H1 (cell line): ENCODE data around the gene IGFBP4. TPM values are rescaled to one million over a fixed set of nuclear protein-coding genes. Genes with fewer than 3 reads are reported as not detected.

Experiments
- CTCF ChIA-PET: fragments of 300-600 bp; sonication (Branson Sonifier 250); formaldehyde crosslinking; loops from one replicate; lab custom pipeline; 2021; ENCODE audit not compliant: partially characterized antibody; lab: Charles Lee
- POLR2A ChIA-PET: fragments of 300-600 bp; sonication (Branson Sonifier 250); formaldehyde crosslinking; loops from one replicate; lab custom pipeline; 2021; ENCODE audit warnings: inconsistent platforms; ENCODE audit not compliant: partially characterized antibody; lab: Charles Lee
- DNase-seq, 2 experiments: peaks; one replicate each; pipeline versions ENCODE4 v3.0.0 to v3.0.0-alpha.2; 2010 to 2022; ENCODE audit warnings: low spot score in 2 of 2, low read depth in 1 of 2, mixed read lengths in 1 of 2
- FAIRE-seq: peaks from 2 replicates; lab custom pipeline; 2011; peaks lifted over from hg19 to GRCh38; lab: Jason Lieb, UNC
- H2AFZ ChIP-seq: 2 replicates; pipeline ENCODE4 v1.8.1; 2012; ENCODE audit warnings: low read length, inconsistent platforms
- H2AK5ac ChIP-seq: 2 replicates; pipeline ENCODE4 v1.6.1; 2013; ENCODE audit warnings: low read depth, low read length
- H2BK120ac ChIP-seq: replicated peaks from 2 replicates; pipeline ENCODE3; 2013; ENCODE audit warnings: low read depth, low read length, inconsistent platforms
- H2BK12ac ChIP-seq: 2 replicates; pipeline ENCODE4 v1.6.1; 2013; ENCODE audit warnings: low read depth, low read length
- H2BK15ac ChIP-seq: 2 replicates; pipeline ENCODE4 v1.6.1; 2013; ENCODE audit warnings: low read length
- H2BK20ac ChIP-seq: 2 replicates; pipeline ENCODE4 v1.6.1; 2013; ENCODE audit warnings: low read length
- H2BK5ac ChIP-seq: 2 replicates; pipeline ENCODE4 v1.6.1; 2013; ENCODE audit warnings: low read depth, low read length
- H3K14ac ChIP-seq: 2 replicates; pipeline ENCODE4 v1.6.1; 2013; ENCODE audit warnings: inconsistent platforms; ENCODE audit not compliant: insufficient read length
- H3K18ac ChIP-seq: 2 replicates; pipeline ENCODE4 v1.6.1; 2013; ENCODE audit warnings: low read length; ENCODE audit errors: extremely low read depth
- H3K23ac ChIP-seq: 2 replicates; pipeline ENCODE4 v1.6.1; 2013; ENCODE audit warnings: inconsistent platforms; ENCODE audit not compliant: insufficient read length
- H3K23me2 ChIP-seq: 2 replicates; pipeline ENCODE4 v1.6.1; 2013; ENCODE audit warnings: low read depth, low read length
- H3K27ac ChIP-seq: 2 replicates; pipeline ENCODE4 v1.6.1; 2011; ENCODE audit warnings: low read depth, low read length, inconsistent platforms
- H3K27me3 ChIP-seq, 4 experiments: replicated peaks in 1 of 4; 1 replicate in 1 of 4; 2 replicates in 3 of 4; pipeline versions ENCODE4 v1.6.1 to v1.8.1; 2011 to 2013; ENCODE audit warnings: low read length in 3 of 4, mild to moderate bottlenecking in 3 of 4, inconsistent platforms in 2 of 4, mixed read lengths in 2 of 4, moderate library complexity in 1 of 4; ENCODE audit not compliant: control insufficient read depth in 3 of 4, insufficient read depth in 3 of 4; ENCODE audit errors: extremely low read depth in 1 of 4
- H3K36me3 ChIP-seq, 4 experiments: 2 replicates each; pipeline versions ENCODE4 v1.6.1 to v1.8.1; 2011 to 2013; ENCODE audit warnings: mild to moderate bottlenecking in 4 of 4, low read length in 3 of 4, moderate library complexity in 2 of 4, control low read depth in 1 of 4, inconsistent platforms in 1 of 4; ENCODE audit not compliant: insufficient read depth in 4 of 4, control insufficient read depth in 2 of 4
- H3K4ac ChIP-seq: replicated peaks from 2 replicates; pipeline ENCODE3; 2013; ENCODE audit warnings: low read length, low read depth, mixed read lengths, inconsistent platforms; ENCODE audit not compliant: insufficient read length
- H3K4me1 ChIP-seq, 4 experiments: replicated peaks in 1 of 4; 1 replicate in 1 of 4; 2 replicates in 3 of 4; pipeline versions ENCODE4 v1.6.1 to v1.8.1; 2011 to 2013; ENCODE audit warnings: low read length in 3 of 4, inconsistent platforms in 2 of 4, mixed read lengths in 1 of 4; ENCODE audit not compliant: insufficient read depth in 4 of 4, control insufficient read depth in 3 of 4
- H3K4me2 ChIP-seq, 2 experiments: 2 replicates each; pipeline versions ENCODE4 v1.6.1 to v1.8.1; 2011 to 2013; ENCODE audit warnings: low read depth in 2 of 2, low read length in 2 of 2, control low read depth in 1 of 2, inconsistent platforms in 1 of 2, mild to moderate bottlenecking in 1 of 2; ENCODE audit not compliant: insufficient read depth in 1 of 2
- H3K4me3 ChIP-seq, 4 experiments: fragments of 200-600, 300-600 bp in 1 of 4; sonication (generic), shearing (Covaris generic), sonication (Bioruptor Twin) in 1 of 4; 2 replicates each; pipeline versions ENCODE4 v1.5.1 to v1.8.1; 2011 to 2016; ENCODE audit warnings: low read length in 4 of 4, low read depth in 3 of 4, control low read depth in 2 of 4, inconsistent platforms in 2 of 4, mild to moderate bottlenecking in 2 of 4, mixed read lengths in 1 of 4, moderate library complexity in 1 of 4; ENCODE audit not compliant: insufficient read depth in 2 of 4; ENCODE audit errors: extremely low read depth in 1 of 4
- H3K56ac ChIP-seq: replicated peaks from 2 replicates; pipeline ENCODE3; 2013; ENCODE audit warnings: low read depth, mild to moderate bottlenecking, mixed read lengths, low read length, inconsistent platforms; ENCODE audit not compliant: insufficient read length
- H3K79me1 ChIP-seq: 2 replicates; pipeline ENCODE4 v1.6.1; 2013; ENCODE audit warnings: low read depth, low read length, control low read depth
- H3K79me2 ChIP-seq, 2 experiments: 2 replicates each; pipeline versions ENCODE4 v1.6.1 to v1.8.1; 2012 to 2013; ENCODE audit warnings: low read length in 2 of 2, mild to moderate bottlenecking in 2 of 2, inconsistent platforms in 1 of 2; ENCODE audit not compliant: insufficient read depth in 2 of 2, control insufficient read depth in 1 of 2
- H3K9ac ChIP-seq, 4 experiments: replicated peaks in 1 of 4; 1 replicate in 1 of 4; 2 replicates in 3 of 4; pipeline versions ENCODE4 v1.6.1 to v1.8.1; 2011 to 2013; ENCODE audit warnings: low read depth in 3 of 4, low read length in 3 of 4, control low read depth in 2 of 4, mild to moderate bottlenecking in 2 of 4, moderate library complexity in 2 of 4, inconsistent platforms in 1 of 4; ENCODE audit errors: extremely low read depth in 1 of 4
- H3K9me3 ChIP-seq, 2 experiments: 2 replicates each; pipeline versions ENCODE4 v1.6.1 to v1.8.1; 2012 to 2013; ENCODE audit warnings: mild to moderate bottlenecking in 2 of 2, moderate library complexity in 2 of 2, control low read depth in 1 of 2, inconsistent platforms in 1 of 2, low read depth in 1 of 2, low read length in 1 of 2, mixed read lengths in 1 of 2; ENCODE audit not compliant: insufficient read depth in 2 of 2
- H4K20me1 ChIP-seq, 2 experiments: replicated peaks in 1 of 2; 2 replicates each; pipeline versions ENCODE3 to v1.8.1; 2011 to 2013; ENCODE audit warnings: inconsistent platforms in 2 of 2, low read length in 2 of 2, mild to moderate bottlenecking in 1 of 2; ENCODE audit not compliant: insufficient read depth in 2 of 2, control insufficient read depth in 1 of 2
- H4K5ac ChIP-seq: 2 replicates; pipeline ENCODE4 v1.6.1; 2013; ENCODE audit warnings: low read length, low read depth, mixed read lengths, inconsistent platforms; ENCODE audit not compliant: insufficient read length
- H4K8ac ChIP-seq: 2 replicates; pipeline ENCODE4 v1.8.0; 2013; ENCODE audit warnings: mild to moderate bottlenecking, moderate library complexity, low read length, inconsistent platforms; ENCODE audit not compliant: insufficient read depth; ENCODE audit errors: extremely low read depth
- H4K91ac ChIP-seq: replicated peaks from 2 replicates; pipeline ENCODE3; 2013; ENCODE audit warnings: low read length, mixed read lengths, inconsistent platforms; ENCODE audit not compliant: insufficient read length
- CBX5 ChIP-seq: fragments of 300-800, 300-1000 bp; sonication (generic); IDR thresholded peaks from 2 replicates; pipeline ENCODE4 v1.7.1; 2016; ENCODE audit warnings: antibody characterized with exemption, low read length, low read depth
- CTCF ChIP-seq, 3 experiments: IDR thresholded peaks; 1 replicate in 2 of 3; 2 replicates in 1 of 3; pipeline versions ENCODE4 v1.5.1 to v1.6.1; 2011; ENCODE audit warnings: low read length in 3 of 3, mild to moderate bottlenecking in 3 of 3, inconsistent platforms in 2 of 3, low read depth in 1 of 3, moderate library complexity in 1 of 3; ENCODE audit not compliant: insufficient read depth in 1 of 3; ENCODE audit errors: control extremely low read depth in 1 of 3
- KDM1A ChIP-seq: fragments of 200-600, 300-600 bp; sonication (generic); IDR thresholded peaks from 2 replicates; pipeline ENCODE4 v1.7.1; 2016; ENCODE audit warnings: mild to moderate bottlenecking, low read length, borderline replicate concordance
- MAFK ChIP-seq: IDR thresholded peaks from 2 replicates; pipeline ENCODE4 v1.6.1; 2012; ENCODE audit warnings: low read depth, mild to moderate bottlenecking, improper control_type of control experiment, low read length
- MAX ChIP-seq: IDR thresholded peaks from 2 replicates; pipeline ENCODE4 v1.6.1; 2012; ENCODE audit warnings: inconsistent platforms
- NANOG ChIP-seq: IDR thresholded peaks from 2 replicates; pipeline ENCODE4 v1.6.1; 2011; ENCODE audit warnings: low read length, low read depth, mild to moderate bottlenecking, inconsistent platforms; ENCODE audit not compliant: insufficient read depth, poor library complexity, severe bottlenecking
- POLR2A ChIP-seq, 2 experiments: IDR thresholded peaks; 1 replicate in 1 of 2; 2 replicates in 1 of 2; pipeline ENCODE4 v1.6.1; 2011; ENCODE audit warnings: low read depth in 2 of 2, low read length in 2 of 2, mild to moderate bottlenecking in 2 of 2; ENCODE audit errors: control extremely low read depth in 1 of 2
- RFX5 ChIP-seq: IDR thresholded peaks from 2 replicates; pipeline ENCODE4 v1.6.1; 2011; ENCODE audit warnings: low read depth, low read length, improper control_type of control experiment, borderline replicate concordance
- TBP ChIP-seq: IDR thresholded peaks from 2 replicates; pipeline ENCODE4 v1.6.1; 2011; ENCODE audit warnings: low read depth, low read length, improper control_type of control experiment
- WGBS, 2 experiments: shearing (Covaris generic) in 1 of 2; methylation state at CpG; one replicate each; pipeline versions ENCODE4 v1.1.6 to v1.1.7; 2013 to 2015; ENCODE audit warnings: low lambda C conversion rate in 2 of 2, mixed read lengths in 2 of 2, inconsistent platforms in 1 of 2, low coverage in 1 of 2, missing lambda C conversion rate in 1 of 2; ENCODE audit not compliant: insufficient replicate concordance in 2 of 2, insufficient coverage in 1 of 2, insufficient read length in 1 of 2; ENCODE audit errors: extremely low coverage in 1 of 2, missing lambda C conversion rate in 1 of 2; 5-methylcytosine and 5-hydroxymethylcytosine counted together
- polyA plus RNA-seq, 7 experiments: library from polyadenylated mRNA; depleted of rRNA in 3 of 7; stranded (reverse) in 5 of 7; unstranded in 2 of 7; fragments of >200 nt in 5 of 7; fragments of 200-250 nt in 2 of 7; gene quantifications; 1 replicate in 5 of 7; 2 replicates in 1 of 7; 4 replicates in 1 of 7; pipeline versions ENCODE4 v1.2.1 to v1.2.3, GENCODE V29; 2011 to 2013; ENCODE audit warnings: missing spikeins in 2 of 7, mixed read lengths in 2 of 7
- total RNA-seq: library from RNA; stranded (reverse); fragmentation: NEBNext Ultra II Directional; extraction: Animal tissue kit (Norgen Biotek cat#: 25700); gene quantifications from 2 replicates; pipeline ENCODE4 v1.2.1, GENCODE V29; 2021

The IGFBP4 gene
- total and polyA plus RNA-seq, 2 of the 8 experiments (the other 6 are each of a cell fraction or from before 2014, with no cell fraction given): 85.5 to 105 TPM

- Histone ChIP-seq H3K14ac (no peak overlapping the region), H4K5ac (no peak overlapping the region), H3K4me2 (peak overlapping the region; percentile 13 to 47; a peak in 2 of 4 replicates), H3K79me1 (no peaks in the 10 kb centered on the region), H3K27ac (no peak overlapping the region), H3K36me3 (no peaks in the 10 kb centered on the region), H2BK120ac (peak overlapping the region; percentile 81), H3K4me1 (peaks cover 5 to 18% (median 7%) of the 10 kb centered on the region in 4 experiments; a peak in 6 of 7 replicates), H2AK5ac (no peak overlapping the region), H3K4me3 (peak overlapping the region in 1 of 4 experiments; percentile 10; a peak in 2 of 8 replicates), H3K18ac (peak overlapping the region; percentile 90), H4K8ac (peak overlapping the region; percentile 11; the same call in 1 of the 2 replicates), H3K56ac (no peak overlapping the region), H4K20me1 (no peaks in the 10 kb centered on the region), H3K23me2 (peaks cover 3% of the 10 kb centered on the region; the same call in 1 of the 2 replicates), H3K79me2 (no peaks in the 10 kb centered on the region), H3K9ac (no peak overlapping the region), H2BK5ac (peak overlapping the region; percentile 83; the same call in 1 of the 2 replicates), H2BK15ac (peak overlapping the region; percentile 92; the same call in 1 of the 2 replicates), H3K23ac (no peak overlapping the region), H2AFZ (peak overlapping the region; percentile 18; the same call in 1 of the 2 replicates), H4K91ac (peak overlapping the region; percentile 82), H2BK12ac (peak overlapping the region; percentile 55; the same call in 1 of the 2 replicates), H3K4ac (no peak overlapping the region), H2BK20ac (peak overlapping the region; percentile 97; the same call in 1 of the 2 replicates), H3K27me3 (no peaks in the 10 kb centered on the region), H3K9me3 (no peaks in the 10 kb centered on the region)
- peak in 1 of 2 experiments; percentile 89 for DNase-seq
- FAIRE-seq: no peak
- POLR2A ChIA-PET: interaction anchor here (1.0 to 1.6 kb wide), 6 partner anchors 9 to 43 kb away, joined by 3 to 14 read pairs (median 3); no protein-coding TSS in a partner anchor
- 41% methylated on average over 16 of the region's 17 CpGs; no CpG with 5 or more reads in 1 of the 2 experiments for WGBS, 2 experiments
- CTCF ChIA-PET: interaction anchor here (1.2 to 7.6 kb wide), 10 partner anchors 9 to 66 kb away, joined by 3 to 46 read pairs (median 5); no protein-coding TSS in a partner anchor
- TF ChIP-seq POLR2A (IDR thresholded peaks at IDR 0.05; ENCODE audit: control extremely low read depth in 1 of 2, low read depth in 2 of 2, low read length in 2 of 2): no peak
- no peak for TF ChIP-seq NANOG
- TF ChIP-seq RFX5: no peak
- TF ChIP-seq MAX: no peak
- no peak for TF ChIP-seq MAFK
- peak in 1 of 3 experiments; percentile 21; a peak in 2 of 4 replicates for TF ChIP-seq CTCF (IDR thresholded peaks at IDR 0.05; ENCODE audit: control extremely low read depth in 1 of 3, insufficient read depth in 1 of 3, low read depth in 1 of 3, low read length in 3 of 3)
- no peak for TF ChIP-seq CBX5
- TF ChIP-seq TBP: no peak
- peak; percentile 96 for TF ChIP-seq KDM1A
Observed at GRCh38 chr17:40499551-40500189, 56.4 kb downstream of the IGFBP4 start.
